B cell (primary cell): ENCODE measurements around the gene TBC1D14. TPM values are rescaled to one million over a fixed set of nuclear protein-coding genes. Genes with fewer than 3 reads are reported as not detected.

Experiments used
- ATAC-seq: fragments of 200-7000 bp; cut with Tn5 transposase; one replicate; pipeline ENCODE4 v1.10.0; 2021; ENCODE audit warnings: low read depth, mild to moderate bottlenecking, moderate number of reproducible peaks, moderate library complexity
- CTCF ChIA-PET: fragments of 350-600 bp; sonication (Branson Sonifier 250); formaldehyde crosslinking; loops from one replicate; lab custom pipeline; 2021; ENCODE audit warnings: antibody characterized with exemption, inconsistent platforms; lab: Charles Lee
- POLR2A ChIA-PET: fragments of 350-600 bp; sonication (Branson Sonifier 250); formaldehyde crosslinking; loops from one replicate; lab custom pipeline; 2021; ENCODE audit warnings: antibody characterized with exemption; lab: Charles Lee
- DNase-seq: peaks from one replicate; pipeline ENCODE4 v3.0.0; 2013
- H2AFZ ChIP-seq: 2 replicates; pipeline ENCODE4 v1.6.1; 2012; ENCODE audit warnings: mild to moderate bottlenecking, low read depth, low read length; ENCODE audit not compliant: insufficient read depth, poor library complexity, severe bottlenecking
- H3K27ac ChIP-seq, 2 donors: 1 replicate in 1 of 2; 2 replicates in 1 of 2; pipeline ENCODE4 v1.5.1; 2012 to 2013; ENCODE audit warnings: low read length in 2 of 2, mild to moderate bottlenecking in 2 of 2, moderate library complexity in 1 of 2
- H3K27me3 ChIP-seq, 4 experiments: fragments of 200-600 bp in 1 of 4; sonication (generic) in 1 of 4; replicated peaks in 1 of 4; 1 replicate in 2 of 4; 2 replicates in 2 of 4; pipeline versions ENCODE4 v1.6.1 to v1.7.0; 2013 to 2016; ENCODE audit warnings: low read length in 3 of 4, mild to moderate bottlenecking in 2 of 4, mixed read lengths in 1 of 4, moderate library complexity in 1 of 4; ENCODE audit not compliant: insufficient read depth in 4 of 4, control insufficient read depth in 3 of 4; ENCODE audit errors: control extremely low read depth in 1 of 4
- H3K36me3 ChIP-seq, 2 experiments: replicated peaks in 1 of 2; 1 replicate in 1 of 2; 2 replicates in 1 of 2; pipeline versions ENCODE4 v1.6.1 to v1.7.1; 2013; ENCODE audit warnings: low read length in 1 of 2; ENCODE audit not compliant: insufficient read depth in 2 of 2, control insufficient read depth in 1 of 2; ENCODE audit errors: control extremely low read depth in 1 of 2, extremely low read depth in 1 of 2
- H3K4me1 ChIP-seq, 2 donors: fragments of 200-600 bp in 1 of 2; sonication (generic) in 1 of 2; 1 replicate in 1 of 2; 2 replicates in 1 of 2; pipeline versions ENCODE4 v1.5.1 to v1.6.1; 2013 to 2017; ENCODE audit warnings: low read length in 2 of 2; ENCODE audit not compliant: control insufficient read depth in 2 of 2, insufficient read depth in 2 of 2
- H3K4me2 ChIP-seq: replicated peaks from 2 replicates; pipeline ENCODE3; 2012; ENCODE audit warnings: mild to moderate bottlenecking, low read depth, low read length; ENCODE audit not compliant: poor library complexity, severe bottlenecking
- H3K4me3 ChIP-seq, 5 experiments: fragments of 200-600 bp in 1 of 5; sonication (generic) in 1 of 5; 1 replicate in 3 of 5; 2 replicates in 2 of 5; pipeline versions ENCODE4 v1.5.1 to v1.7.0; 2011 to 2016; ENCODE audit warnings: low read length in 4 of 5, mild to moderate bottlenecking in 4 of 5, low read depth in 2 of 5, control low read depth in 1 of 5, moderate library complexity in 1 of 5; ENCODE audit not compliant: insufficient read depth in 1 of 5; ENCODE audit errors: control extremely low read depth in 1 of 5, extremely low read depth in 1 of 5
- H3K79me2 ChIP-seq: fragments of 200-600 bp; sonication (generic); one replicate; pipeline ENCODE4 v1.6.0; 2016; ENCODE audit warnings: low read length; ENCODE audit not compliant: control insufficient read depth, insufficient read depth
- H3K9ac ChIP-seq: fragments of 200-600 bp; sonication (generic); 2 replicates; pipeline ENCODE4 v1.6.1; 2017; ENCODE audit warnings: mild to moderate bottlenecking, low read length, moderate library complexity
- H3K9me3 ChIP-seq, 3 donors: one replicate each; pipeline versions ENCODE4 v1.6.1 to v1.7.1; 2013; ENCODE audit warnings: low read length in 2 of 3; ENCODE audit not compliant: control insufficient read depth in 2 of 3, insufficient read depth in 1 of 3; ENCODE audit errors: control extremely low read depth in 1 of 3
- H4K20me1 ChIP-seq: 2 replicates; pipeline ENCODE4 v1.6.0; 2012; ENCODE audit warnings: mild to moderate bottlenecking, low read length; ENCODE audit not compliant: insufficient read depth, control insufficient read depth, poor library complexity, severe bottlenecking
- H3K27ac Mint-ChIP-seq: one replicate; pipeline ENCODE4 v1.8.0; 2021; ENCODE audit warnings: mixed read lengths
- H3K27me3 Mint-ChIP-seq: one replicate; pipeline ENCODE4 v1.8.0; 2021; ENCODE audit warnings: mixed read lengths
- H3K4me1 Mint-ChIP-seq: one replicate; pipeline ENCODE4 v1.8.0; 2021; ENCODE audit warnings: mixed read lengths
- H3K4me3 Mint-ChIP-seq: one replicate; pipeline ENCODE4 v1.8.0; 2021; ENCODE audit warnings: mixed read lengths
- H3K9me3 Mint-ChIP-seq: one replicate; pipeline ENCODE4 v1.8.0; 2022; ENCODE audit warnings: mixed read lengths; ENCODE audit not compliant: insufficient read depth
- CTCF ChIP-seq: fragments of 200-600 bp; IDR thresholded peaks from one replicate; pipeline ENCODE4 v1.8.0; 2022; ENCODE audit warnings: antibody characterized with exemption, mild to moderate bottlenecking
- EZH2 ChIP-seq: IDR thresholded peaks from 2 replicates; pipeline ENCODE4 v1.6.1; 2012; ENCODE audit warnings: borderline replicate concordance, low read depth, mild to moderate bottlenecking, moderate library complexity, low read length; ENCODE audit not compliant: insufficient read depth, poor library complexity, severe bottlenecking
- WGBS: methylation state at CpG from one replicate; pipeline ENCODE4 v1.1.5; 2013; ENCODE audit warnings: missing lambda C conversion rate; ENCODE audit not compliant: insufficient coverage; 5-methylcytosine and 5-hydroxymethylcytosine counted together
- intact Hi-C: fragments of 100-400 bp; cut with micrococcal nuclease; formaldehyde crosslinking; loops from one replicate; pipeline ENCODE4 v1.10.0; 2022
- polyA plus RNA-seq: library from polyadenylated mRNA; depleted of rRNA; stranded (reverse); fragments of >200 nt; gene quantifications from 2 replicates; pipeline ENCODE4 v1.2.3, GENCODE V29; 2012
- total RNA-seq, 2 donors: library from RNA; stranded (reverse); fragments of 120-200 nt in 1 of 2; gene quantifications; 1 replicate in 1 of 2; 2 replicates in 1 of 2; pipeline versions ENCODE4 v1.2.3 to v1.2.4, GENCODE V29; 2013 to 2022

TBC1D14 gene
- total and polyA plus RNA-seq, 2 donors (not counting 1 experiment from before 2014, with no cell fraction given): 21.9 to 42.0 TPM

- Histone ChIP-seq H3K4me1 (no peaks in the 10 kb centered on the region), H3K9me3 (peaks cover 0 to 7% (median 0%) of the 10 kb centered on the region in 3 donors), H3K4me3 (no peak overlapping the region), H4K20me1 (no peaks in the 10 kb centered on the region), H3K36me3 (no peaks in the 10 kb centered on the region), H3K79me2 (no peaks in the 10 kb centered on the region), H3K4me2 (no peak overlapping the region), H3K27me3 (peaks cover 0 to 3% (median under 1%) of the 10 kb centered on the region in 4 experiments), H3K27ac (no peak overlapping the region), H2AFZ (no peak overlapping the region), H3K9ac (no peak overlapping the region)
- no peak for DNase-seq
- Mint-ChIP-seq H3K27me3 (peaks cover 19% of the 10 kb centered on the region), H3K9me3 (no peaks in the 10 kb centered on the region), H3K27ac (no peak overlapping the region), H3K4me1 (no peaks in the 10 kb centered on the region), H3K4me3 (no peak overlapping the region)
- no peak for TF ChIP-seq EZH2
- TF ChIP-seq CTCF: no peak
- 83% methylated on average over 25 of the region's 25 CpGs for WGBS
- intact Hi-C loops: no loop called here
- ATAC-seq: no peak
- POLR2A ChIA-PET: no interaction called here
- CTCF ChIA-PET: no interaction called here
These were observed 166.5 kb downstream of the TBC1D14 start for GRCh38 chr4:7075962-7076695.

GRCh38 chr4:7076696-7077082, 167.1 kb downstream of the TBC1D14 start:
- no peaks in the 10 kb centered on the region for H3K4me1 ChIP-seq
- H3K9ac ChIP-seq: no peak overlapping the region
- ATAC-seq: no peak
- no peak overlapping the region for H3K4me2 ChIP-seq
- no peaks in the 10 kb centered on the region for H3K79me2 ChIP-seq
- H3K27ac ChIP-seq: no peak overlapping the region
- ChIA-PET CTCF (interaction anchor here (1.1 kb wide), 2 partner anchors 23 to 203 kb away, joined by 3 read pairs; no protein-coding TSS in a partner anchor), POLR2A (no interaction called here)
- Mint-ChIP-seq H3K4me3 (no peak overlapping the region), H3K27me3 (peaks cover 24% of the 10 kb centered on the region), H3K9me3 (no peaks in the 10 kb centered on the region), H3K27ac (no peak overlapping the region), H3K4me1 (no peaks in the 10 kb centered on the region)
- 71% methylated on average over 6 of the region's 6 CpGs for WGBS
- H4K20me1 ChIP-seq: no peaks in the 10 kb centered on the region
- H3K27me3 ChIP-seq: peaks cover 0 to 2% (median 0%) of the 10 kb centered on the region in 4 experiments
- H3K4me3 ChIP-seq: no peak overlapping the region
- H3K9me3 ChIP-seq: peaks cover 0 to 7% (median 0%) of the 10 kb centered on the region in 3 donors
- no peaks in the 10 kb centered on the region for H3K36me3 ChIP-seq
- DNase-seq: no peak
- no peak overlapping the region for H2AFZ ChIP-seq
- no peak for TF ChIP-seq EZH2
- TF ChIP-seq CTCF: no peak
- intact Hi-C loops: no loop called here
